PC-3 (cell line): Measurements from ENCODE around the gene OR4C15. TPM values are rescaled to one million over a fixed set of nuclear protein-coding genes. Genes with fewer than 3 reads are reported as not detected.

Experiments used
- ATAC-seq: fragments of 200-7000 bp; cut with Tn5 transposase; 2 replicates; pipeline ENCODE4 v1.9.1; 2020; ENCODE audit warnings: mild to moderate bottlenecking, moderate library complexity
- Bru-seq: library from RNA; stranded (reverse); fragments of 400-500 nt; gene quantifications from one replicate; lab custom pipeline; 2021; lab: Mats Ljungman, UMichigan
- BruChase-seq, 2 experiments: library from RNA; stranded (reverse); fragments of 400-500 nt; gene quantifications; one replicate each; lab custom pipeline; 2021; lab: Mats Ljungman, UMichigan
- BruUV-seq: library from RNA; stranded (reverse); fragments of 400-500 nt; replicated peaks from 2 replicates; lab custom pipeline; 2021; lab: Mats Ljungman, UMichigan
- CTCF ChIA-PET: fragments of 300-600 bp; sonication (Branson Sonifier 250); formaldehyde crosslinking; loops from one replicate; lab custom pipeline; 2022; ENCODE audit warnings: antibody characterized with exemption; lab: Charles Lee
- POLR2A ChIA-PET: fragments of 300-600 bp; sonication (Branson Sonifier 250); formaldehyde crosslinking; loops from one replicate; lab custom pipeline; 2022; ENCODE audit warnings: antibody characterized with exemption; ENCODE audit not compliant: unreplicated experiment; lab: Charles Lee
- DNase-seq: peaks from one replicate; pipeline ENCODE4 v3.0.0-alpha.2; 2015
- H2AFZ ChIP-seq: fragments of 300-600 bp; sonication (generic); 2 replicates; pipeline ENCODE4 v1.6.0; 2016; ENCODE audit warnings: antibody characterized with exemption, low read length
- H3F3A ChIP-seq: fragments of 300-600 bp; sonication (generic); one replicate; pipeline ENCODE4 v1.6.0; 2017; ENCODE audit warnings: antibody characterized with exemption, low read length, control low read depth, mild to moderate bottlenecking; ENCODE audit not compliant: unreplicated experiment
- H3K27ac ChIP-seq: fragments of 300-600 bp; sonication (generic); 2 replicates; pipeline ENCODE4 v1.5.1; 2016; ENCODE audit warnings: mild to moderate bottlenecking, low read length
- H3K27me3 ChIP-seq: fragments of 300-600 bp; sonication (generic); 2 replicates; pipeline ENCODE4 v1.6.1; 2016; ENCODE audit warnings: low read length, mixed read lengths
- H3K36me3 ChIP-seq: fragments of 300-600 bp; sonication (generic); 2 replicates; pipeline ENCODE4 v1.6.1; 2016; ENCODE audit warnings: low read depth, mixed run types, low read length, mixed read lengths
- H3K4me1 ChIP-seq: fragments of 300-600 bp; sonication (generic); 2 replicates; pipeline ENCODE4 v1.5.1; 2016; ENCODE audit warnings: low read length; ENCODE audit not compliant: insufficient read depth
- H3K4me2 ChIP-seq: fragments of 300-600 bp; sonication (generic); 2 replicates; pipeline ENCODE4 v1.6.0; 2016; ENCODE audit warnings: low read length
- H3K4me3 ChIP-seq: fragments of 300-600 bp; sonication (generic); 2 replicates; pipeline ENCODE4 v1.5.1; 2016; ENCODE audit warnings: mild to moderate bottlenecking, low read length, mixed read lengths
- H3K79me2 ChIP-seq: fragments of 300-600 bp; sonication (generic); 2 replicates; pipeline ENCODE4 v1.6.1; 2017; ENCODE audit warnings: low read length, mixed read lengths
- H3K9ac ChIP-seq: fragments of 300-600 bp; sonication (generic); 2 replicates; pipeline ENCODE4 v1.6.0; 2016; ENCODE audit warnings: mild to moderate bottlenecking, low read length
- H3K9me2 ChIP-seq: fragments of 300-600 bp; sonication (generic); replicated peaks from 2 replicates; pipeline ENCODE4 v1.6.1; 2016; ENCODE audit warnings: mixed run types, low read length, mixed read lengths
- H3K9me3 ChIP-seq: fragments of 300-600 bp; sonication (generic); 2 replicates; pipeline ENCODE4 v1.6.1; 2016; ENCODE audit warnings: low read length, mixed read lengths
- H4K20me1 ChIP-seq: fragments of 300-600 bp; sonication (generic); 2 replicates; pipeline ENCODE4 v1.6.1; 2016; ENCODE audit warnings: low read length, mixed read lengths
- EZH2 ChIP-seq: fragments of 300-600 bp; sonication (generic); IDR thresholded peaks from one replicate; pipeline ENCODE4 v1.6.1; 2017; ENCODE audit warnings: antibody characterized with exemption, mild to moderate bottlenecking, low read length; ENCODE audit not compliant: unreplicated experiment
- EZH2phosphoT487 ChIP-seq: fragments of 300-600 bp; sonication (generic); IDR thresholded peaks from 2 replicates; pipeline ENCODE4 v1.6.1; 2018; ENCODE audit warnings: mild to moderate bottlenecking, antibody characterized with exemption, low read length, borderline replicate concordance
- intact Hi-C: fragments of 100-400 bp; cut with micrococcal nuclease; formaldehyde crosslinking; loops from 2 replicates; pipeline ENCODE4 v1.9.0; 2023
- long read RNA-seq: library from polyadenylated mRNA; unstranded; transcript quantifications from one replicate; pipeline ENCODE4 v2.0.0, GENCODE V29; 2021; ENCODE audit not compliant: unreplicated experiment
- total RNA-seq: library from RNA; depleted of rRNA; stranded (reverse); fragments of >200 nt; gene quantifications from 2 replicates; pipeline ENCODE4 v1.2.3, GENCODE V29; 2014; rRNA removed
- TF ChIP-seq, protein P1 (sequence below): fragments of 300-600 bp; sonication (generic); conservative IDR thresholded peaks from 2 replicates; pipeline ENCODE4 v1.5.1; 2017; ENCODE audit warnings: antibody characterized with exemption, low read depth, mild to moderate bottlenecking, low read length

The OR4C15 gene
- total RNA-seq, result not detected in 2 replicates
- Bru-seq, nascent RNA, result not detected
- not detected for BruChase-seq, experiment 1, labeled RNA remaining after a 6-hour chase
- BruChase-seq, experiment 2, labeled RNA remaining after a 2-hour chase, result not detected
- long read RNA-seq, result 0 reads

DNA sequence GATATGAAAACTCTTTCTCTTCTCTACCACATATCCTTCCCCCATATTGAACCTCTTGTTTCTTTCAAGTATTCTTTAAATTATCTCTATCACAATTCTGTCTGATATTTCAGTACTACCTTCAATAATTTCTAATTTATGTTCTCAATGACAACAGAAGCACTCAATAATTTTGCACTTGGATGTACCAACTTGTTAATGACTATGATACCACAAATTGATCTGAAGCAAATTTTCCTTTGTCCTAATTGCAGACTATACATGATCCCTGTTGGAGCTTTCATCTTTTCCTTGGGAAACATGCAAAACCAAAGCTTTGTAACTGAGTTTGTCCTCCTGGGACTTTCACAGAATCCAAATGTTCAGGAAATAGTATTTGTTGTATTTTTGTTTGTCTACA, at the start of gene OR4C15:
TSS of gene OR4C15 (plus strand) at position 301 of the 400 bp plus-strand sequence. CDS start at position 301, 0 bp downstream.
- TF ChIP-seq EZH2 (no peak), EZH2phosphoT487 (no peak)
- TF ChIP-seq, protein P1, sequence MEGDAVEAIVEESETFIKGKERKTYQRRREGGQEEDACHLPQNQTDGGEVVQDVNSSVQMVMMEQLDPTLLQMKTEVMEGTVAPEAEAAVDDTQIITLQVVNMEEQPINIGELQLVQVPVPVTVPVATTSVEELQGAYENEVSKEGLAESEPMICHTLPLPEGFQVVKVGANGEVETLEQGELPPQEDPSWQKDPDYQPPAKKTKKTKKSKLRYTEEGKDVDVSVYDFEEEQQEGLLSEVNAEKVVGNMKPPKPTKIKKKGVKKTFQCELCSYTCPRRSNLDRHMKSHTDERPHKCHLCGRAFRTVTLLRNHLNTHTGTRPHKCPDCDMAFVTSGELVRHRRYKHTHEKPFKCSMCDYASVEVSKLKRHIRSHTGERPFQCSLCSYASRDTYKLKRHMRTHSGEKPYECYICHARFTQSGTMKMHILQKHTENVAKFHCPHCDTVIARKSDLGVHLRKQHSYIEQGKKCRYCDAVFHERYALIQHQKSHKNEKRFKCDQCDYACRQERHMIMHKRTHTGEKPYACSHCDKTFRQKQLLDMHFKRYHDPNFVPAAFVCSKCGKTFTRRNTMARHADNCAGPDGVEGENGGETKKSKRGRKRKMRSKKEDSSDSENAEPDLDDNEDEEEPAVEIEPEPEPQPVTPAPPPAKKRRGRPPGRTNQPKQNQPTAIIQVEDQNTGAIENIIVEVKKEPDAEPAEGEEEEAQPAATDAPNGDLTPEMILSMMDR, result no peak
- Histone ChIP-seq H3K36me3 (no peaks in the 10 kb centered on the region), H4K20me1 (no peaks in the 10 kb centered on the region), H3K27ac (no peak within 1 kb of the TSS), H3K9ac (no peak within 1 kb of the TSS), H2AFZ (no peak within 1 kb of the TSS), H3K9me2 (no peaks in the 10 kb centered on the region), H3K4me3 (no peak within 1 kb of the TSS), H3K79me2 (no peaks in the 10 kb centered on the region), H3K4me1 (no peaks in the 10 kb centered on the region), H3K27me3 (no peaks in the 10 kb centered on the region), H3K9me3 (peaks cover 19% of the 10 kb centered on the region; the same call in 1 of the 2 replicates), H3K4me2 (no peak within 1 kb of the TSS), H3F3A (no peaks in the 10 kb centered on the region)
- POLR2A ChIA-PET, result no interaction called here
- DNase-seq, result no peak
- no TSS peak for BruUV-seq
- intact Hi-C loops, result no loop called here
- no peak for ATAC-seq
- CTCF ChIA-PET, result no interaction called here

DNA sequence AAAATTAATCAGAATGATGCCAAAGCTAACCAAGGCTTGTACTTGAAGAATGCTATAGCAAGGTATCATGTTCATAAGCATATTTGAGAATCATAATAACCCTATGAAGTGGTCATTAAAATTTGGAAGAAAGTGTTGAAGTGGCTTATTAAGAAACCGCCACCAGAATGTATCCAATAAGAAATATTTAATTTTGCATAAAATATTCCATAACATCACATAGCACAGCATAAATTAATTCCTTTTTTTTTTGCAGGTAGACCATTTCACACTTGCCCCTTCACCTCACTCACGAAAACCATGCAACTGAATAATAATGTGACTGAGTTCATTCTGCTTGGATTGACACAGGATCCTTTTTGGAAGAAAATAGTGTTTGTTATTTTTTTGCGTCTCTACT, 17.6 kb downstream of the OR4C15 start, which contains the start of gene OR4C16:
TSS of gene OR4C16 (plus strand) at position 301 of the 400 bp plus-strand sequence. CDS start at position 301, 0 bp downstream.
- DNase-seq (no peak), ATAC-seq (no peak)
- Histone ChIP-seq H3K9ac (no peak within 1 kb of the TSS), H4K20me1 (no peaks in the 10 kb centered on the region), H3K9me2 (no peaks in the 10 kb centered on the region), H3K4me1 (no peaks in the 10 kb centered on the region; the same call in 1 of the 2 replicates), H3K9me3 (0 out of 2 replicates have a peak, but pooled peaks cover 5% of the 10 kb centered on the region), H3K36me3 (no peaks in the 10 kb centered on the region), H3K27me3 (no peaks in the 10 kb centered on the region), H3K4me2 (no peak within 1 kb of the TSS), H3K27ac (peak within 1 kb of the TSS; percentile 33; the same call in 1 of the 2 replicates), H2AFZ (no peak within 1 kb of the TSS), H3F3A (no peaks in the 10 kb centered on the region), H3K4me3 (no peak within 1 kb of the TSS), H3K79me2 (no peaks in the 10 kb centered on the region)
- ChIA-PET POLR2A (no interaction called here), CTCF (no interaction called here)
- no TSS peak for BruUV-seq
- intact Hi-C loops, result no loop called here
- TF ChIP-seq EZH2, result no peak
- TF ChIP-seq, protein P1, result no peak
- TF ChIP-seq EZH2phosphoT487, result no peak

DNA sequence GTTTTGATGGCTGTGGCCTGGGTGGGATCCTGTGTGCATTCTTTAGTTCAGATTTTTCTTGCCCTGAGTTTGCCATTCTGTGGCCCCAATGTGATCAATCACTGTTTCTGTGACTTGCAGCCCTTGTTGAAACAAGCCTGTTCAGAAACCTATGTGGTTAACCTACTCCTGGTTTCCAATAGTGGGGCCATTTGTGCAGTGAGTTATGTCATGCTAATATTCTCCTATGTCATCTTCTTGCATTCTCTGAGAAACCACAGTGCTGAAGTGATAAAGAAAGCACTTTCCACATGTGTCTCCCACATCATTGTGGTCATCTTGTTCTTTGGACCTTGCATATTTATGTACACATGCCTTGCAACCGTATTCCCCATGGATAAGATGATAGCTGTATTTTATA, 18.3 kb downstream of the OR4C15 start:
- H3K9me3 ChIP-seq, result 0 out of 2 replicates have a peak, but pooled peaks cover 5% of the 10 kb centered on the region
- H3F3A ChIP-seq, result no peaks in the 10 kb centered on the region
- DNase-seq (no peak), ATAC-seq (no peak)
- H3K4me3 ChIP-seq, result no peak overlapping the region
- POLR2A ChIA-PET, result no interaction called here
- H3K9me2 ChIP-seq, result no peaks in the 10 kb centered on the region
- TF ChIP-seq, protein P1, result no peak
- TF ChIP-seq EZH2 (no peak), EZH2phosphoT487 (no peak)
- peak overlapping the region; percentile 33; the same call in 1 of the 2 replicates for H3K27ac ChIP-seq
- H3K27me3 ChIP-seq, result no peaks in the 10 kb centered on the region
- H3K4me2 ChIP-seq, result no peak overlapping the region
- CTCF ChIA-PET, result no interaction called here
- H3K9ac ChIP-seq, result no peak overlapping the region
- no peaks in the 10 kb centered on the region for H3K79me2 ChIP-seq
- H4K20me1 ChIP-seq, result no peaks in the 10 kb centered on the region
- intact Hi-C loops, result no loop called here
- H2AFZ ChIP-seq, result no peak overlapping the region
- BruUV-seq, result no TSS peak
- no peaks in the 10 kb centered on the region for H3K36me3 ChIP-seq
- no peaks in the 10 kb centered on the region; the same call in 1 of the 2 replicates for H3K4me1 ChIP-seq
